ENCODE results near the gene GSN. TPM values are rescaled to one million over a fixed set of nuclear protein-coding genes. Genes with fewer than 3 reads are reported as not detected.

The GSN gene
- total and polyA plus RNA-seq, 9 of the 15 experiments (the other 6 are each of a cell fraction or from before 2014, with no cell fraction given): 0.39 to 16.6 (median 8.2) TPM

DNA sequence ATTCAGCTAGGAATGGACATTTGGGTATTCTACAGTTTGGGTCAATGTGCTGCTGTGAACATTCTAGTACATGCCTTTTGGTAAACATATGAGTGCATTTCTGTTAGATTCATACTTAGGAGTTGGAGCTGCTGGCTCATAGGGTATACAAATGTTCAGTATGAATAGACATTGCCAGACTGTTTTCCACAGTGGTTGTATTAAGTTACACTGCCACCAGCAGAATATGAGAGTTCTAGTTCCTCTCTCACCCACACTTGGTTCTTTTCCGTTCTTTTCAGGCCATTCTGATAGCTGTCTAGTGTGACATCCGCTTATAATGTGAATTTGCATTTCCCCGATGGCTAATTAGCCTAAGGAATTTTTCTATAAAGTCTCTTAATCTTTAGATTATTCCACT lies 77.1 kb downstream of the GSN start:
- H3K9me1 ChIP-seq (ENCODE audit: control insufficient read depth, insufficient read depth, low read length): no peaks in the 10 kb centered on the region
- H4K20me1 ChIP-seq (replicated peaks; ENCODE audit: control insufficient read depth, insufficient read depth, low read length): no peaks in the 10 kb centered on the region
- H3K79me2 ChIP-seq (ENCODE audit: control insufficient read depth, insufficient read depth, low read length): no peaks in the 10 kb centered on the region
- no peak for DNase-seq (ENCODE audit: extremely low read depth in 1 of 4, low spot score in 3 of 4)
- intact Hi-C loops (cut with micrococcal nuclease): no loop called here
- CTCF ChIA-PET (ENCODE audit: low intra/inter-chr PET ratio): no interaction called here
- no peak overlapping the region for H3K4me3 ChIP-seq
- H3K9me3 ChIP-seq (replicated peaks; ENCODE audit: control insufficient read depth, insufficient read depth, low read depth, low read length): no peaks in the 10 kb centered on the region
- H3K36me3 ChIP-seq (ENCODE audit: control insufficient read depth, insufficient read depth, low read length): peaks cover 61% of the 10 kb centered on the region
- POLR2A ChIA-PET: interaction anchor here (1.0 to 2.9 kb wide), 3 partner anchors 9 to 19 kb away, joined by 3 to 12 read pairs (median 5); no protein-coding TSS in a partner anchor
- no peaks in the 10 kb centered on the region for H3K4me1 ChIP-seq (replicated peaks in 1 of 2; ENCODE audit: control insufficient read depth in 2 of 2, insufficient read depth in 2 of 2, low read length in 2 of 2)
- no peaks in the 10 kb centered on the region for H3K27me3 ChIP-seq (ENCODE audit: control insufficient read depth in 2 of 2, insufficient read depth in 2 of 2, low read length in 2 of 2)
- ATAC-seq: no peak
- H2AFZ ChIP-seq (ENCODE audit: low read depth, low read length): no peak overlapping the region
- no peak overlapping the region for H3K27ac ChIP-seq (ENCODE audit: extremely low read depth, low read depth, low read length)
- no peak overlapping the region for H3K9ac ChIP-seq (ENCODE audit: insufficient read depth in 1 of 2, low read depth in 2 of 2, low read length in 2 of 2)
- in situ Hi-C loops (cut with MboI): no loop called here
- H3K4me2 ChIP-seq (ENCODE audit: insufficient read depth, low read length): no peak overlapping the region
- no peak for FAIRE-seq
- WGBS (ENCODE audit: insufficient coverage, low coverage, missing lambda C conversion rate): 60% methylated on average over 3 of the region's 3 CpGs
- BruUV-seq (replicated peaks): no TSS peak
- TF ChIP-seq THRA (IDR thresholded peaks at IDR 0.05): no peak
- no peak for TF ChIP-seq TAF1 (IDR thresholded peaks at IDR 0.05; ENCODE audit: control insufficient read depth, extremely low read depth, insufficient read depth, low read length, severe bottlenecking)

GRCh38 chr9:121348221-121348620 lies 80.3 kb downstream of the GSN start:
- WGBS (ENCODE audit: insufficient coverage, low coverage, missing lambda C conversion rate): 86% methylated on average over 3 of the region's 3 CpGs
- TF ChIP-seq C11orf30 (IDR thresholded peaks at IDR 0.05; ENCODE audit: low read depth) (no peak), KDM2B (CRISPR knock-in tag; IDR thresholded peaks at IDR 0.05) (no peak), RBM14 (IDR thresholded peaks at IDR 0.05; ENCODE audit: borderline replicate concordance, insufficient read depth, low read depth, low read length) (no peak), NUFIP1 (IDR thresholded peaks at IDR 0.05; ENCODE audit: partially characterized antibody) (no peak), ASH1L (IDR thresholded peaks at IDR 0.05; ENCODE audit: borderline replicate concordance, low read depth, partially characterized antibody) (no peak), ZNF77 (CRISPR knock-in tag; IDR thresholded peaks at IDR 0.05) (no peak), KDM5B (IDR thresholded peaks at IDR 0.05; ENCODE audit: insufficient replicate concordance, low read depth, low read length) (no peak)
- TF ChIP-seq, protein P1, sequence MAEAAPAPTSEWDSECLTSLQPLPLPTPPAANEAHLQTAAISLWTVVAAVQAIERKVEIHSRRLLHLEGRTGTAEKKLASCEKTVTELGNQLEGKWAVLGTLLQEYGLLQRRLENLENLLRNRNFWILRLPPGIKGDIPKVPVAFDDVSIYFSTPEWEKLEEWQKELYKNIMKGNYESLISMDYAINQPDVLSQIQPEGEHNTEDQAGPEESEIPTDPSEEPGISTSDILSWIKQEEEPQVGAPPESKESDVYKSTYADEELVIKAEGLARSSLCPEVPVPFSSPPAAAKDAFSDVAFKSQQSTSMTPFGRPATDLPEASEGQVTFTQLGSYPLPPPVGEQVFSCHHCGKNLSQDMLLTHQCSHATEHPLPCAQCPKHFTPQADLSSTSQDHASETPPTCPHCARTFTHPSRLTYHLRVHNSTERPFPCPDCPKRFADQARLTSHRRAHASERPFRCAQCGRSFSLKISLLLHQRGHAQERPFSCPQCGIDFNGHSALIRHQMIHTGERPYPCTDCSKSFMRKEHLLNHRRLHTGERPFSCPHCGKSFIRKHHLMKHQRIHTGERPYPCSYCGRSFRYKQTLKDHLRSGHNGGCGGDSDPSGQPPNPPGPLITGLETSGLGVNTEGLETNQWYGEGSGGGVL (CRISPR knock-in tag; IDR thresholded peaks at IDR 0.05): no peak
- TF ChIP-seq, protein P2, sequence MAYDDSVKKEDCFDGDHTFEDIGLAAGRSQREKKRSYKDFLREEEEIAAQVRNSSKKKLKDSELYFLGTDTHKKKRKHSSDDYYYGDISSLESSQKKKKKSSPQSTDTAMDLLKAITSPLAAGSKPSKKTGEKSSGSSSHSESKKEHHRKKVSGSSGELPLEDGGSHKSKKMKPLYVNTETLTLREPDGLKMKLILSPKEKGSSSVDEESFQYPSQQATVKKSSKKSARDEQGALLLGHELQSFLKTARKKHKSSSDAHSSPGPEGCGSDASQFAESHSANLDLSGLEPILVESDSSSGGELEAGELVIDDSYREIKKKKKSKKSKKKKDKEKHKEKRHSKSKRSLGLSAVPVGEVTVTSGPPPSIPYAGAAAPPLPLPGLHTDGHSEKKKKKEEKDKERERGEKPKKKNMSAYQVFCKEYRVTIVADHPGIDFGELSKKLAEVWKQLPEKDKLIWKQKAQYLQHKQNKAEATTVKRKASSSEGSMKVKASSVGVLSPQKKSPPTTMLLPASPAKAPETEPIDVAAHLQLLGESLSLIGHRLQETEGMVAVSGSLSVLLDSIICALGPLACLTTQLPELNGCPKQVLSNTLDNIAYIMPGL (CRISPR knock-in tag; IDR thresholded peaks at IDR 0.05): no peak

More at GRCh38 chr9:121348221-121348620, 80.3 kb downstream of the GSN start:
- Histone ChIP-seq H3K27me3 (ENCODE audit: control insufficient read depth in 2 of 2, insufficient read depth in 2 of 2, low read length in 2 of 2) (no peaks in the 10 kb centered on the region), H3K9me1 (ENCODE audit: control insufficient read depth, insufficient read depth, low read length) (no peaks in the 10 kb centered on the region), H2AFZ (ENCODE audit: low read depth, low read length) (no peak overlapping the region), H3K27ac (ENCODE audit: extremely low read depth, low read depth, low read length) (no peak overlapping the region), H3K9ac (ENCODE audit: insufficient read depth in 1 of 2, low read depth in 2 of 2, low read length in 2 of 2) (no peak overlapping the region), H3K4me2 (ENCODE audit: insufficient read depth, low read length) (no peak overlapping the region), H4K20me1 (replicated peaks; ENCODE audit: control insufficient read depth, insufficient read depth, low read length) (no peaks in the 10 kb centered on the region), H3K79me2 (ENCODE audit: control insufficient read depth, insufficient read depth, low read length) (no peaks in the 10 kb centered on the region), H3K36me3 (ENCODE audit: control insufficient read depth, insufficient read depth, low read length) (peaks cover 61% of the 10 kb centered on the region), H3K4me3 (no peak overlapping the region), H3K4me1 (replicated peaks in 1 of 2; ENCODE audit: control insufficient read depth in 2 of 2, insufficient read depth in 2 of 2, low read length in 2 of 2) (peaks cover 0 to 10% of the 10 kb centered on the region in 2 experiments; a peak in 2 of 5 replicates), H3K9me3 (replicated peaks; ENCODE audit: control insufficient read depth, insufficient read depth, low read depth, low read length) (no peaks in the 10 kb centered on the region)
- BruUV-seq (replicated peaks): no TSS peak
- FAIRE-seq: no peak
- ATAC-seq: no peak
- POLR2A ChIA-PET: interaction anchor here (0.7 to 1.1 kb wide), 2 partner anchors 11 to 13 kb away, joined by 4 read pairs; no protein-coding TSS in a partner anchor
- intact Hi-C loops (cut with micrococcal nuclease): no loop called here
- DNase-seq (ENCODE audit: extremely low read depth in 1 of 4, low spot score in 3 of 4): no peak
- in situ Hi-C loops (cut with MboI): no loop called here
- CTCF ChIA-PET (ENCODE audit: low intra/inter-chr PET ratio): no interaction called here

Data from K562 (cell line).